Stimulated activated CD4-positive, alpha-beta T cell treated with anti-CD3 and anti-CD28 coated beads, Interleukin-2, amount 100 ng/mL, for 48 hours (primary cell): Measurements from ENCODE around the gene SPON1.
"Not testable (repeated sequence)": the region's sequence is repeated elsewhere in the genome, so short reads cannot be mapped to it uniquely, and the experiment has no call there.

Source experiments
- DNase-seq, 2 donors: peaks; one replicate each; pipeline ENCODE4 v3.0.0-alpha.2; 2020

SPON1 gene

DNA sequence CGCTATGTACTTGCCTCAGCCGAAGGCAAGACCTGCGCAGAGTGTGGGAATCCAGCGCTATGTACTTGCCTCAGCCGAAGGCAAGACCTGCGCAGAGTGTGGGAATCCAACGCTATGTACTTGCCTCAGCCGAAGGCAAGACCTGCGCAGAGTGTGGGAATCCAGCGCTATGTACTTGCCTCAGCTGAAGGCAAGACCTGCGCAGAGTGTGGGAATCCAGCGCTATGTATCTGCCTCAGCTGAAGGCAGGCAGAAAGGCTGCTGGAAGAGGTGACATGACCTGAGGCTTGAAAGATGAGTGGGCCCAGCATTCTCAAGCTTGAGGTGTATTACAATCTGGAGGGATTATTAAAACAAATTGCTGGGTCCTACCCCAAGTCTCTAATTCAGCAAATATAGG is 290.0 kb downstream of the SPON1 start:
- not testable (repeated sequence) for DNase-seq

DNA sequence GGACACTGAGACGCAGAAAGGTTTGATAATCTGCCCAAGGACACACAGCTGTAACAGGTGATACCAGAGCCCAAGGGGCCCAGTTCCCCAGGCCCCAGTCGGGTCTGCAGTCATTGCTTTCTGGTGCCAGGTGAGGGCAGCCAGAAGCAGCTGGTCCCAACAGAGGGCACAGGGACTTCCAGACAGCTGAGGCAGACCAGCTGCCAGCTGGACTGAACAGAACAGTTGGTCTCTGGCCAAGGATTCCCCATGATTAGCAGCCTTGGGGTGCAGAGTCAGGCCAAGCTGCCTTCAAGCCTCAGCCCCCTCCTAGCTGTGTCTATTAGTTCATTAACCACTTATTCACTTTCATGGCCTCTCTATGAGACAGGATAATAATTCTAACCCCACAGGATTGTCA is 290.9 kb downstream of the SPON1 start:
- DNase-seq: no peak

DNA sequence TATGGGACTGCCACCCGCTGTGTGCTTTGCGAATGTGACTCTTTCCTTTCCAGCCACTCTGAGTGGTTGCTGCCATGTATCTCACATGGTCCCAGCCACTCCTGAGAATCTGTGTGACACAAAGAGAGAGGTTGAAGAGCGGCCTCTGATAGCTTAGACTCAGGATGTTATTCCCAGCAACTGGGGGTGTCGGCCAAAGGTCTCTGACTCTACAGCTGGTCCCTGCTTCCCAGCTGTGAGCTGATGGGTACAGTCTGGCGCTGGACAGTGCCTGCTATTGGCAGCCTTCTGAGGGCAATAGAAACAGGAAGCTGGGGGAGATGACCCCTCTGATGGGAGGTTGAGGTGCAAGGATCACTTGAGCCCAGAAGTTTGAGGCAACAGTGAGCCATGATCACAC is 291.3 kb downstream of the SPON1 start:
- no peak for DNase-seq

DNA sequence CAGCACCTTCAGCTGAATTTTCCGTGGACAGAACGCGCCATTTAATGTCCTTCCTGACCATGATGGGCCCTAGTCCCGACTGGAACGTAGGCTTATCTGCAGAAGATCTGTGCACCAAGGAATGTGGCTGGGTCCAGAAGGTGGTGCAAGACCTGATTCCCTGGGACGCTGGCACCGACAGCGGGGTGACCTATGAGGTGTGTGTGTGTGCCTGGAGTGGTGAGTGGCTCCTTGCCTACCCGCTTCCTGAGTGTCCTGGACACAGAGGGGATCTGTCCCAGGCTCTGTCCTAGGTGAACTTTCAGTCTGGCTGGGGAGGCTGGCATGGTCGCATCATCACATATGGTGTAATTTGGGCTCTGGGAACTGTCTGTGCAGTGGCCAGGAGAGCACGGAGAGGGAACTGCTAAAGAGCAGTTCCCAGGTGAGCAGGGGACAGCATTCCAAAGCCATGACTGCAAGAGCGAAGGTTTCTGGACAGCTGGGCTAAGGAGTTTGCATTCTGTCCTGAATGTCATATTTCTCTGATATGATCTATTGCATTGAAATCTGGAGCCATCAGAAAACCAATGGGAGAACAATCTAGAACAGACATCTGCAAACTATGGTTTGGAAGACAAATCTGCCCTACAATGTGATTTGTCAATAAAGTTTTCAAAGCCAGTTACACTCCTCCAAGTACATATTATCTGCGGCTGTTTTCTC is 292.2 kb downstream of the SPON1 start:
- DNase-seq: no peak

DNA sequence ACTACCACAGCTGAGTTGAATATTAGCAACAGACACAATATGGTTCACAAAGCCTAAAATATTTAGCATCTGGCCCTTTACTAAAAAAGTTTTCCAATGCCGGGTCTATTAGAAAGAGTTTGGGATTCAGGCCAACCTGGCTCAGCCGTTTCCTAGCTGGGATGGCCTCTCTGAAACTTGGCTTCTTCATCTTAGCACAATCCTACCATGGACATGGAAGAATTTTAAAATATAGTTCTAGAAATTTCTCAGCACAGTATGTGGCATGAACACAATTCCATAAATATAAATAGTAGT is 292.7 kb downstream of the SPON1 start:
- DNase-seq: no peak

DNA sequence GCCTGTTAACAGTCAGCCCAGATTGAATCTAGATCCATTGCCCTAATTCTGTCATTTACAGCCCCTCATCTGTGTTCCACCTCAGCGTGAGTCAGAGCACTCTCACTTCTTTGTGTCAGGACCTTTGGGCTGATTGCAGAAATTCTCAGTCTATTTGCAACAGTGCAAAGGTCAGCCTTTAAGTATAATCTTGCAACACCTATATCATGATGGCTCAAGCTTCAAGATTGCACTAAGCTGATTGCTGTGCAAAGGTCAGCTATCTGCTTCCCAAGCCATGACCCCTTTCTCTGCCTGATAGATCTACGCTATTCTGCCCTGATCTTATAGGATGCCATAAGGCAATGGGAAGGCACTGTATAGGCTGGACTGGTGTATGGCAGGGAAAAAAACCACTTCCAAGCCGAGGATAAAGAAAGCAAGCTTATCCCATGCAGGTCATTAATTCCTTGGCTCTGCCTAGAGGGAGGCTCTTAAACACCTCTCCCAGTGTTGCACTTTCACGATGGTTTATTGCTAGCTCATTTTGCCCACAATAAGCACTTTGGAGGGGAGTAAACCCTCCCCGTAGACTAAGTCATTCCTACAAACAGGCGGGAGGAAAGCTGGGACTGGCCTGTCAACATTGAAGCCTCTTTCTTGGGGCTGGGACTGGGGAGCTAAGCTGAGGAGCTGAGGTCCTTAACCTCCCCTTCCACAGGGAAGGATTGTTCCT is 295.9 kb downstream of the SPON1 start:
- DNase-seq: no peak

DNA sequence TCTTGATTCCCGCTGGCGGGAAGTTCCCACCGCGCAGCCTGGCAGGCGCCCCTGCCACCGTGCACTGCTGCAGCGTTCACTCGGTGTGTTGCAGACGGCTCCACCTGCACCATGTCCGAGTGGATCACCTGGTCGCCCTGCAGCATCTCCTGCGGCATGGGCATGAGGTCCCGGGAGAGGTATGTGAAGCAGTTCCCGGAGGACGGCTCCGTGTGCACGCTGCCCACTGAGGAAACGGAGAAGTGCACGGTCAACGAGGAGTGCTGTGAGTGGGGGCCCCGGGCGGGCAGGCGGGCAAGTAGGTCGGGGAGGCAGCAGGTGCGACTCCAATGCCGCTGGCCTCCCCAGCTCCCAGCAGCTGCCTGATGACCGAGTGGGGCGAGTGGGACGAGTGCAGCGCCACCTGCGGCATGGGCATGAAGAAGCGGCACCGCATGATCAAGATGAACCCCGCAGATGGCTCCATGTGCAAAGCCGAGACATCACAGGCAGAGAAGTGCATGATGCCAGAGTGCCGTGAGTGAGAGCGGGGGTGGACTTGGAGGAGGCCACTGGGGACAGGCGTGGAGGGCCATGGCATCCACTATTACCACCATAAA is 296.8 kb downstream of the SPON1 start:
- no peak for DNase-seq

DNA sequence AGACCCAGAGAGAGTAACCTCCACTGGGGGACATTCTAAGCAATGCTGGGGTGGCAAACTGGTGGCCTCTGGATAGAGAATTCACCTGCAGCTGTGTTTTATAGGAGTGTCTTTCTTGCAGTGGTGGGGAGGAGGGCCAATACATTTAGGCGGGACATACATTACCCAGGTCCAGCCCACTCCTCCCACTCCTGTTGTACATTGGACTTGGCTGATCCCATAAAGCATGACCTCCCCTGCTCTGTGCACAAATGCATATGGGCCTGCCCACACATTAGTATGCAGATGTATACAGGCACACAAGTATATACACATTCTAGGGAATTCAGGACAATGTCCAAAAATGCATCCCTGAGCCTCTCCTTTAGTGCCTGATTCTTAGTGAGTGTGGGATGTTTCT is 297.4 kb downstream of the SPON1 start:
- no peak for DNase-seq

DNA sequence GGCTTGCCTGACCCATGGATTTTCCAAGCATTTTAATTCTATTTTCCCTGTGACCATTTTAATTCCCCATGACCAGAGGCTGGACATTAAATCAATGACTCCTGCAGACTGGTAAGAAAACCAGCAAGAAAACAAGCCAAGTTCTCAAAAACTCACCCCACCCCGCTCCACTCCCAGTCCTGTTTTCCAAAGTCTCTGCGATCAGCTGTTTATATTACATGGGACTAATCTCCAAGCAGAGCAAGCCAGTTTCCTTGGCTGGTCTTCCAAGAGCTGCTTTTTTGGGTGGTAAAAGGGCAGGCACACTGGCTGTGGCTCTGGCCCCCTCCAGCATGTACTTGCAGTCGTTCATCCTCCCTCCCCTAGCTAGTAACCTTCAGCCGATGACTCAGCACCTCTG is 298.5 kb downstream of the SPON1 start:
- DNase-seq: no peak

DNA sequence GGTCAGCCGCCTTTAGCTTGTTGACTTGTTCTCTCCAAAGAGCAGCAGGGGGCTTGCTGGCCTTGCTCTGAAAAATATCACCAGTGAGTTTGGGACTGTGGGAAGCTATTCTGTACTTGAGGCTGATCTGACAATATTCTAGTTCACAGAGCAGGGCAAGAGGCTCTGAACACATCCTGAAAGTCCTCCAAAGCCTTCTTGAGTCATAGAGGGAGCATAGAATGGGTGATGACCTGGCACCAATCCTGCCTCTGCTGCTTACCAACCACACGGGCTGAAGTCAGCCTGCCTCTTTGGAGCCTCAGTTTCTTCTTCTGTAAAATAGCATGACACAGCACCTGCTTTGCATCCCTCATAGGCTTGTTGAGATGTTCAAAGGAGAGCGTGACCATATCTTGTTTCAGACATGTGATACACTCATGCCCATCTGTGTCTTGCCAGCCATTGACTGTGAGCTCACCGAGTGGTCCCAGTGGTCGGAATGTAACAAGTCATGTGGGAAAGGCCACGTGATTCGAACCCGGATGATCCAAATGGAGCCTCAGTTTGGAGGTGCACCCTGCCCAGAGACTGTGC is 299.8 kb downstream of the SPON1 start:
- no peak for DNase-seq

DNA sequence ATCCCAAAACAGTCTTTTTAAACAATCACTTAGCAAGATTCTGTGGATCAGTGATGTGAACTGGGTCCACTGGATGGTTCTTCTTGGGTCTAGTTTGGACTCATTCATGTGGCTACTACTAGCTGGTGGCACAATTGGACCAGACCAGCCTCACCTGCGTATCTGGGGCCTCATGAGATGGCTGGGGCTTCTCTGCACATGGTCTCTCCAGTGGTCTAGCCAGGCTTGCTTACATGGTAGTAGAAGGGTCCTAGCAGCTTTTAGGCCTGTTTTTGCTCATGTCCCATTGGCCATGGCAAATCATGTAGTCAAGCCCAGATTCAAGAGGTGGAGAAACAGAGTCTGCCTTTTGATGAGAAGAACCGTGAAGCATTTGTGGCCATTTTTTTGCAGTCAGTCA is 302.4 kb downstream of the SPON1 start:
- no peak for DNase-seq

DNA sequence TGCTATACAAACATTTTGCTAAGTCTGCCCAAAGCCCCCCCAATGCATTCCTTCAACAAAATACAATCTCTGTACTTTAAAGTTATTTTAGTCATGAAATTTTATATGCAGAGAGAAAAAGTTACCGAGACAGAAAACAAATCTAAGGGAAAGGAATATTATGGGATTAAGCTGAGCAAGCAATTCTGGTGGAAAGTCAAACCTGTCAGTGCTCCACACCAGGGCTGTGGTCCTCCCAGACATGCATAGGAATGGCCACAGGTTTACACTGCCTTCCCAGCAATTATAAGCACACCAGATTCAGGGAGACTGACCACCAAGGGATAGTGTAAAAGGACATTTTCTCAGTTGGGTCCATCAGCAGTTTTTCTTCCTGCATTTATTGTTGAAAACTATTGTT is 304.1 kb downstream of the SPON1 start:
- no peak for DNase-seq

DNA sequence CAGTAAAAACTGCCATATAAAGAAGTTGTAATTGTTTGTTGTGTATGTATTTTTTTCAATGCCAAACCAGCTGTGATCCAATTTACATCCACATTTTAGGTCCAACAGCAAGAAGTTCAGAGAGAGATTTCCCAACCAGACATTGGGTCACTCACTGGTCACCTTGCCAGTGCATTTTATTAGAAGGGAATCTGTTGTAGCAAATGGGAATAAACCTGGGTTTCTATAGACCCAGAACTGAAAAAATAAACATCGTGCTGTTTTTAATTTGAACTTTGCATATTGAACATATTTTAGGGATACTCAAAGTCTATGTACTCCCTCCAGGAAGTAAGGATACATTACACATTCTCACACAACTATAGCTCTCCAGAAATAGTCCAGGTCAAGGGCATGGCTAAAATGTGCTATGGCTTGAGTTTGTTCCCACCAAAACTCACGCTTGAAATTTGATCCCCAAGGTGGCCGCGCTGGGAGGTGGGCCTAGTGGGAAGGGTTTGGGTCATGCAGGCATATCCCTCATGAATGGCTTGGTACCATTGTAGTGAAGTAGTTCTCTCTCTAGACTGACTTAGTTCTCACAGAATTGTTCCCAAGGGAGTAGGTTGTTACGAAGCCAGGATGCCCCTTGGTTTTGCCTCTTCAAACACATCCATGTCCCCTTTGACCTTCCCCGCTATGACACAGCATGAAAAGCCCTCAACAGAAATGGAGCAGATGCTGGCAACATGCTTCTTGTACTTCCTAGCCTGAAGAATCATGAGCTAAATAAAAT is 305.5 kb downstream of the SPON1 start:
- DNase-seq: no peak

DNA sequence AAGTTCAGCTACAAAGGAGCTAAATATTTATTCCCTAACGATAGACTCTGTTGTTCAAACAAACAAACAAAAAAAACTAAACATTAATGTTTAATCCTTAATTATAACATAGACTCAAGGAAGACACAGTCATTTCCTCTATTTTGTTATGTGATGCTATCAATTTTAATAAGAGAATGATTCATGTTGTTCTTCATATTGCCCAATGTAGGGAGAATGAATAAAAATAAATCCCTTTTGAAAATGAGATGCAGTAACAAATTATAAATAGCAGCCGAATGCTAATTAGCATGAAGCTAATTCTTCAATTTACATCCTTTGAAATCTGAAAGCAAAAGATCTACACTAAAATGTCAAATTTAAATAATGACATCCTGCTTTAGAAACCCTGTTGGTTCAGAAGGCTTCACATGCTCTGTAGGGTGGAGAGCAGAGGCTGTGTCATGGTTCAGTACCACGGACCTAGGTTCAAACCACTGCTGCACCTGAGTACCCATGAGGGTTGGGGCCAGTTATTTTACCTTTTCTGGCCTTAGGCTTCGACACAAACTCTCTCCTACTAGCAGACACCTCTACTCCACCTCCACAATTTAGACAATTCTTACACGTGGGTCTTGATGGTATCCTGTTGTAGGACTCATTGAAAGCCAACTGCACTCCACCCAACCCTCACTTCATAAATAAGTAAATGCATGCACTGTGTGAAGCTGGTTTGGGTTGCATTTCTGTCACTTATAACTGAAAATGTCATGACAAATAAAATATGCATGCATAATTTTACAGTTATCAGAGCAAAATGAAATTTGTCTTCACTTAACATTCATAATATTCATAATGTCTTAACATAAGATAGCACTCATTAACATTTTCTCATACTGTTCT is 307.4 kb downstream of the SPON1 start:
- DNase-seq: no peak

DNA sequence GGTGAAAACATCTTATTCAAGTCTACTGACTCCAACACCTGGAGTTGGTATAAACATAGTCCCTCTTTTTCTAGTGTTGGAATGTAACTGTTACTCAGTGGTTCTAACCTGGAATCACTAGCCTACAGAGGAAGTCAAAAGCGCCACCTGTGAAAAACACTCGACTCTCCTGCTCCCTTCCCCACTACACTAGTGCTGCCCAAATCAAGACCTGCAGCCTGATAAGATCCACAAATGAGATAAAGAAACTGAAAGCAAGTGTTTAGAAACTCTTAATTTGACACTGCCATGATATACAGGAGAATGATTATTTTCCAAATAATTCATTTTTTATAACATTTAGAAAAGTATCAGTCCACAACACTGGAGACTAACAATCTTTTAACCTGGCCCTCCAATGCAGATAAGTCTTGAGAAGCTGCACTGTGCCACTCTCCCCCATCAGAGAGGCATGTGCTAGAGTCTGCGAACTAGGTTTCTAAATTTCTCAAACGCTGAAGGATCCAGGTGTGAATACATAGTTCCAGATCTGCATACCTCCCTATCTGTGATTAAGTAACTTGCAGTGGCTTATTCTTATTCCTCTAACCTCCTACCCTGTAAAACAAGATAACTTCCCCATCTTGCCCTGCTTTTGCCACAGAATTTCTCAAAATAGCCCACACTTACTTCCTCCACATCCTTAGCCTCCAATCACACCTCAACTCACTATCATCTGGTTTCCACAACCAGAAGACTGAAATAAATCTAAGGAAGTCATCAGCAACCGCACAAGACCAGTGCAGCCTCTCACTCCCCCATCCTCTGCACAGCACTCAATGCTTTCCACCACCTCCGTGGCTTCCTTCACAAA is 308.4 kb downstream of the SPON1 start:
- no peak for DNase-seq

DNA sequence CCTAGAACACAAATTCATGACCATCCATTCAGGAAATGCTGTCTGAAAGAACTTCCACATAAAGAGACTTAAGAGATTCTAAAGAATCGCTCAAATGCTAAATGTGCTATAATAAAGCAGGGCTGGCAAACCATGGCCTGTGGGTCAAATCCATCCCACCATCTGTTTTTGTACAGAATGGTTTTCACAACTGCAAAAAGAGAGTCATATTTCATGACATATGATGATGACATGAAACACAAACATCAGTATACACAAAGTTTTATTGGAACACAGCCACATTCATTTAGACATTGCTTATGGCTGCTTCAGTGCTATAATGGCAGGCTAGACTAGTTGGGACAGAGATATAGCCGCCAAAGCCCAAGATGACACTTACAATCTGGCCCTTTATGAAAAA is 311.4 kb downstream of the SPON1 start:
- no peak for DNase-seq

DNA sequence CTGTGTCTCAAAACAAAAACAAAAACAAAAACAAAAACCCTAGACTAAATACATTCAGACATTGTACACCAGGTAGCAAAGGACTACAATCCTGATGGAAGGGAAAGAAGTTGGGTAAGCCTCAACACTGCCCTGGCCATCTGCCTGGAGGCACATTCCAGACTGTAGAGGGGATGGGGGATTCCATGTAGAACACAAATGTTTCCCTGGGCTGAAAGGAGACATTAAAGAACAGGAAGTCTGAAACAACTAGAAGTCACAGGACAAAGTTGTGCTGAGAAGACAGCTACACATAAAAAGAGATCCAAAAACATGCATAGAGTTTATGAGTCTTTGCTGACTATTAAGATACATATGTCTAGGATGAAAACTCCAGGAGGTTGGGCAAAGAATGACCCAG is 312.6 kb downstream of the SPON1 start:
- DNase-seq: no peak

DNA sequence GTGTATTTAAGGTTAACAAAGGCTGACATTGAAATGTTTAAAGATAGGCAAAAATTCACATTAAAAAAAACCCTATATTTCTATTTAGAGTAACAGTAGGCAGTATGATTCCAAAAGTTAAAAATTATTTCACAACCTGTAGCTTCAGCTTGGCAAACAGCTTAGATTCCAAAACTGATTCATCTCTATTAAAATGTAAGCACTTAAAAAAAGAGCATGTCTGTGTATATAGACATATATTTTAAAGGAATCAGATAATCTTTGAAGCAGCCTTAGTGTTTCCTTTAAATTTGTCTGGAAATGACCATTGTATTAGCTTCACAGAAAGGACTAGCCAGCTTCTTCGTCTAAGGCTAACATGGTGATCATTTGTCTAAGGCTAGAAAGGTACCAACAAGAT is 316.3 kb downstream of the SPON1 start:
- not testable (repeated sequence) for DNase-seq

DNA sequence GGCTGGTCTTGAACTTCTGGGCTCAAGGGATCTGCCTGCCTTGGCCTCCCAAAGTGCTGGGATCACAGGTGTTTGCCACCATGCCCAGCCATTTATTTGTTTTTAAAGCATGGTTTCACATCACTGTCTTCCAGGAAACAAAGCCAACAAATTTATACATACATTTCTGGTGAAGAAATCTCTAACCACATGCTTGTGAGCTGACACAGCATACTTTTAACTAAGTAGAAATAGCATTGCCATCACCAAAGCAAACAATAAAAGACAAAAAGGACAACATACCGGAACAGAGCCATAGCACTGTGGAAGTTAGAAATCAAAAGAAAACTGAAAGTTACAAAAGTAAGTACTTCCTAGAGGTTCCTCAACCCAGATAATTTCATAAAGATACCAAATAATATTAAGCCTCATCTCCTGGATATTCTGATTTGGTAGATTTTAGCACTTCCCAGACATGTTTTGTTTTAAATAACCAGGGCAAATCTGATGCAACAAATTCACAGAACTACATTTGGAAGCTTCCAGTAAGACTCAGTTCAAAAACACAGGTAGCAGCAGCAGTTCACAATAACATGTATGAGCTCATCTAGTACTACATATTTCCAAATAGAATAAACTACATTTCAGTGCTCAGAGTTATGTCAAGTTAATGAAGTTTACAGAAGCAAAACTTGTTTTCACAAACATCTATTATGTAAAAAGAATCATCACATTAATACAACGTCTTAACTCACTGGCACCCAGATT is 325.8 kb downstream of the SPON1 start:
- no peak for DNase-seq

DNA sequence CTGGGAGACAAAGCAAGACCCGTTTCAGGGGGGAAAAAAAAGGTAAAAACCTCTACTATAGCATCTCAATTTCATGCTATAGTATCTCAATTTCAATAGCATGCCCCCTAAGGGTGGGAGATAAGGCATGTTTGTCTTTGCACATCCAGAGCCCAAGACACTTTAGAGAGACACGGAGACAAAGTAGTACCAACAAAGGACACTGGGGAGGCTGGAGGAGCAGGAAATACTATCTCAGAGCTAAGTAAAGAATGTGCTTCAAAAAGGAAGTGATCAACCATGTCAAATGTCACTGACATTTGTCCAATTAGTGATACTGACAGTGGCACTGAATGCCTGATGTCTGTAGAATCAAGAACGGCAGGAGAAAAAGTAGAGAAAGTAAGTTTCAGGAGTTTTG is 327.9 kb downstream of the SPON1 start:
- DNase-seq: no peak

DNA sequence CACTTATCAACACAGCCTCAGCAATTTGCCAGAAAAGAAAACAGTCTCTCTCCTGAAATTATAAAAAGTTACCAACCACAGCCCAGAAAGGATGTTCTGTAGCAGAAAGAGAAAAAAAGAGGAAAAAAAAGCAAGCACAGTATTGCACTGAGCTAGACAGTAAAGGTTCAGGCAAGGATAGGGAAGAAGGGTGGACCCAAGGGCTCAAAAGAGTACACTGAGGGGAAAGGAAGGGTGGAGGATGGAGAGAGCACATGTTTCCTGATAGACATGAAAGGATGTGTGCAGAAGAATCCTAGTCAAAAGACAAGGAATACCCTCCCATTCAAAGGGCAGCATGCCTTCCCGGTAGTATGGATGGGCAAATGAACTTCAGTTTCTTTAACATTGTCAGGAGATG is 337.4 kb downstream of the SPON1 start:
- no peak for DNase-seq
